Activated CD8-positive, alpha-beta memory T cell treated with anti-CD3 and anti-CD28 coated beads for 4 hours (primary cell): Measurements from ENCODE around the gene FAM9A.
A peak's percentile ranks its signal among the peaks of the same experiment; 100 is the strongest.
"Not testable (repeated sequence)": the region's sequence is repeated elsewhere in the genome, so short reads cannot be mapped to it uniquely, and the experiment has no call there.

Experiments used
- DNase-seq, 2 donors: peaks; one replicate each; pipeline ENCODE4 v3.0.0-alpha.2; 2020; ENCODE audit warnings: low read depth in 2 of 2

FAM9A gene

GRCh38 chrX:8803326-8803725 is 2.1 kb upstream of the FAM9A start:
- no peak for DNase-seq

DNA sequence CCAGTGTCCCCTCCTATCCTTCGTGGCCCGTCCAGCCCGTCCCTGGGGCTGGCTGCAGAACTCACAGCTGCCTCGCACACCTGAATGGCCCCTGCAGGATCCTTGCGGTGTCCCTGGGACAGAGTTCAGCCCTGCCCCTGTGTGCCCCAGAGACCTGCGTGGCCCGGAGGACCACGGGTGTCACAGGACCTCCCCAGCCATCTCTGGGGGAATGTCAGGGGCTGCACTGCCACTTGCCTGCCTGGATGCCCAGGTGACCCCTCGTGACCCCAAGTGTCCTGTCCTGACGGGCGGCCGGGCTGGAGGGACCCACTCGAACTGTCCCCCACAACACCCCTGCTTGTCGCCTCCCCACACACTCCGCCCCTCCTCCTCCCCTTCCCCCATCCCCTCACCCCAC is 832 bp downstream of the FAM9A start:
- not testable (repeated sequence) for DNase-seq

DNA sequence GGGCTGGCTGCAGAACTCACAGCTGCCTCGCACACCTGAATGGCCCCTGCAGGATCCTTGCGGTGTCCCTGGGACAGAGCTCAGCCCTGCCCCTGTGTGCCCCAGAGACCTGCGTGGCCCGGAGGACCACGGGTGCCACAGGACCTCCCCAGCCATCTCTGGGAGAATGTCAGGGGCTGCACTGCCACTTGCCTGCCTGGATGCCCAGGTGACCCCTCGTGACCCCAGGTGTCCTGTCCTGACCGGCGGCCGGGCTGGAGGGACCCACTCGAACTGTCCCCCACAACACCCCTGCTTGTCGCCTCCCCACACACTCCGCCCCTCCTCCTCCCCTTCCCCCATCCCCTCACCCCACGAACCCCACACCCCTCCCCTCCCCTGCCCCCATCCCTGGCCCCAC is 1.9 kb downstream of the FAM9A start:
- not testable (repeated sequence) for DNase-seq

- not testable (repeated sequence) for DNase-seq
These were observed 2.5 kb downstream of the FAM9A start for GRCh38 chrX:8798702-8799101.

GRCh38 chrX:8787119-8787518 is 14.1 kb downstream of the FAM9A start:
- not testable (repeated sequence) for DNase-seq

DNA sequence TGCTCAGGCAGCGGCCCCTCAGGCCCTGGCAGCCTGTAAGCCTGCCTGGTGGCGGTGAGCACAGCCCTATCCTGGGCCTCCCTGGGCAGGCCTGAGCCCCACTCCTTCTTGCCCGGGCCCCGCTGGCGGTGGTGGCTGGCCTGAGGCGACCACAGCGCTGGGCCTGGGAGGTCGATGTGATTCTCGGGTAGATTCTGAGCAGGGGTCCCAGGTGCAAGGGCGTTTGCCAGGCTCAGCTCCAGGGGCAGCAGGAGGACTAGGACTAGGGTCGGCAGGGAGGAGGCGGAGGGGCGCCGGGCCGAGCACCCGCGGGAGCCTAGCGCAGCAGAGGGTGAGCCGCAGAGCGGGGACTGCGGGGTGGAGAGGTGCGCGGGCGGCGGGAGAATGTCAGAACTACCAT is 17.0 kb downstream of the FAM9A start:
- DNase-seq: no peak

GRCh38 chrX:8783714-8784098 is 17.5 kb downstream of the FAM9A start:
- DNase-seq: no peak

GRCh38 chrX:8783097-8783713 is 18.0 kb downstream of the FAM9A start:
- no peak for DNase-seq

DNA sequence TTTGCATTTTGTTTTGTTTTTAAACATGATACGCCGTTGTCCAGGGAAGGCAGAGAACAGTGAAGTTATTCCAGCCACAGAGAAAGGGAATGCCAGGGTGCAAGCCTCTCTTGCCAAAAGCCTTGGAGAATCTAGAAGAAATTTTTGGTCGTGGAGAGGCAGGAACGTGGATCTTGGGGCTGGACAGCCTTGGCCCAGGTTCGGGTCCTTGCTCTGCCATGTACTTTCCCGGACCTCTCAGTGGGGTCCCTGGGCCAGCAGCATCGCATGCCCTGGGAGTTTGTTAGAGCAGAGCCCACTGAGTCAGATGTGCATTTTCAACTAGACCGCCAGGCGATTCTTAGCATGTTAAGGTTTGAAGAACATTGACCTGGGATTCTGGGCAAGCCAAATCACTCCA is 18.6 kb downstream of the FAM9A start:
- DNase-seq: no peak

DNA sequence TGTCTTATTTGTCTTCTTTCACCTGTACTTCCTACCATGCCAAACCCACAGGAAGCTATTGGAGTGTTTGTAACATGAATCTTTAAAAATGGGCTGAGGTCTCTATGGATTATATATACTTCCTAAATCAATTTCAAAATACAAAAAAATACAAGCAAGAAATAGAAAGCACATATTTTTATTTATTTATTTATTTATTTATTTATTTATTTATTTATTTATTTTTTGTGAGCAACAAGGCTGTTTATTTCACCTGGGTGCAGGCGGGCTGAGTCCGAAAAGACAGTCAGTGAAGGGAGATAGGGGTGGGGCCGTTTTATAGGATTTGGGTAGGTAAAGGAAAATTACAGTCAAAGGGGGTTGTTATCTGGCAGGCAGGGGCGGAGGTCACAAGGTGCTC is 19.3 kb downstream of the FAM9A start:
- DNase-seq: not testable (repeated sequence)

DNA sequence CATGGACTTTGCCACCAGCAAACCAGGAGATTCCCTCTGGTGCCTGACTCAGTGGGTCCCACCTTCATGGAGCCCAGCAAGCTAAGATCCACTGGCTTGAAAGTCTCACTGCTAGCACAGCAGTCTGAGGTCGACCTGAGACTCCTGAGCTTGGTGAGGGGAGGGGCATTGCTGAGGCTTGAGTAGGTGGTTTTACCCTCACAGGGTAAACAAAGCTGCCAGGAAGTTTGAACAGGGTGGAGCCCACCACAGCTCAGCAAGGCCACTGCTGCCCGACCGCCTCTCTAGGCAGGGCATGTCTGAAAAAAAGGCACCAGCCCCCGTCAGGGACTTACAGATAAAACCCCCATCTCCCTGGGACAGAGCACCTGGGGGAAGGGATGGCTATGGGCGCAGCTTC is 28.1 kb downstream of the FAM9A start:
- DNase-seq: no peak

DNA sequence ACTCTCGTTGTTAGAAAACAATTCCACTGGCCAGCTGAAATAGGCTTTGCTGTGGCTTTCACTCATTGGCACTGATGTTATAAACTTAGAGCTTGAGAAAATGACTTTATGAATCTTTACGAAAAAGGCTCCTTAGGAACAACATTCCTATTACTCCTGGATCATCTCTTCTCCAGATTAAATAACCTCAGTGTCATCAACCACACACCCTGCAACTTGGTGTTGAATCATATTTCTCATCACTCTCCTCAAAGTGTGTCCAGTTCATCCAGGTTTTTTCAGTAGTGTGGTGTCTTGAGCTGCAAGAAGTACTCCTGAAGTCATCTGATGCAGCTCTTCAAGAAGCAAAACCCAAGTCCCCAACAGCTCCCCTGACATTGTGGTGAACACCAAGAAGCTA is 41.2 kb downstream of the FAM9A start:
- no peak for DNase-seq

DNA sequence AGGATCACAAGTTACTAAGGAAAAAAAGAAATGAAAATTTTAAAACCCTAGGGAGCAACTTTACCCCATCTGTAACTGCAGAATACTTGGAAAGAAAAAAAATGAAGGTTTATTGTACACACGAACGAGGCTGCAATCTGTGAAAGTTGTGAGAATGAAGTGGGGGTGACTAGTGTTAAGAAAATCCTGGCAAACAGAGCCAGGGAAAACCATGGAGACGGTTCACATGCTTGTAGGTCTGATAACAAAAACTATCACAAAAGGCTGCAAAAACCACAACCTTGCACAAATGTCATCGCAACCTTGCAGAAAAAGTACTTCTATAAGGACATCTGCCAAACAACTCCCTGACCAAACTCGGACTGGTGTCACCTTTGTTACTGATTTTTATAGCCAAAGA is 42.5 kb downstream of the FAM9A start:
- DNase-seq: not testable (repeated sequence)

DNA sequence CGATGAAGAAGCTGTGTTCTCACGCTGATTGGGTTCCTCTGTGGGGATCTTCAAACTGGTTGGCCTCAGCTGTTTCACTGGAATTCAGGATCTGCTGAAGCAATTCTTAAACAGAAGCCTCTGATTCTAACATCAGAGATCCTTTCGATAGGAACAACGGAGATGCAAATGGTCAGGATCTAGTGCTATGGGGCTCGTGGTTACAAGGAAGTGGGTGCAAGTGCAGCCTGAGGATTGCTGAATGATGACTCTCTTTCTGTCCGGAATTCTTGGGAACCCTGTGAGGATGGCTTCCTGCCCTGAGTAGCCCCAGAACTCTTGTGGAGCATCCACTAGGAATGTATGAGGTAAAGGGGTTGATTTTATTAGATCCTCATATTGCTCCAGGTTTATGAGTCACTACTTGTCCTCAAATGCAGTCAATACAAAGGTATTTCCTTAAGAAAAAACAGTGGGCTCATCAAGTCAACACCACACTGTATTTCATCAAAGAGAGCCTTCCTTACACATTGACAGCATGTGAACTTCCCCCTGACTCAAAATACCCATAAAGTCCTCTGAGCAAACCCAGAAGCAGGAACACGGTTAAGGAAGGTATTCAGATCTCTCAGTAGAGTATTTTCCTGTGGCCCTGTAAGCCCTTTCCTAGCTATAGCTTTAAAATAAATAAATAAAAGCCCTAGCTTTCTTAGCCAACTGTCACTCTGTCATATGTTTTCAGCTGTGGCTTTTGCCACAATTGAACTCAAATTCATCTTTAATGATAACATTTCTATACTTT is 43.4 kb downstream of the FAM9A start:
- not testable (repeated sequence) for DNase-seq

GRCh38 chrX:8755813-8756212 is 45.4 kb downstream of the FAM9A start:
- no peak for DNase-seq

- no peak for DNase-seq
These were observed 46.1 kb downstream of the FAM9A start for GRCh38 chrX:8755116-8755515.

DNA sequence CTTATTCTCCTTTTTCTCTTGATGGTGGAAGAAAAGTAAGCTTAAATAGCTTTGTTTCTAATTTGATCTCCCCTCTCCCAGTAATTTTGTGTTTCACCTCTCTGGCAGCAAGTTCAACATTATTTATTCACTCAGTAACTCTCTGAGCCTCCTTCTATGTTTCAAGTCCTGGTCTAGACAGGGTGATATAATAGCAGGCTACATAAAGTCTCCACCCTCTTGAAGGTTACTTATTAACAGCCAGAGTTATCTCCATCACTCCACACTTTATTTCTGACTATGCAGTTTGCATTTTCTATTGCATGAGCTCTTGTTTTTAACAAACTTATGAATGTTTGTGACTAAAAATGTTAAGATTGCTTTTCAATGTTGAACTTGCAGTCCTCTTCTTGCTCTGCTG is 51.5 kb downstream of the FAM9A start:
- no peak for DNase-seq

DNA sequence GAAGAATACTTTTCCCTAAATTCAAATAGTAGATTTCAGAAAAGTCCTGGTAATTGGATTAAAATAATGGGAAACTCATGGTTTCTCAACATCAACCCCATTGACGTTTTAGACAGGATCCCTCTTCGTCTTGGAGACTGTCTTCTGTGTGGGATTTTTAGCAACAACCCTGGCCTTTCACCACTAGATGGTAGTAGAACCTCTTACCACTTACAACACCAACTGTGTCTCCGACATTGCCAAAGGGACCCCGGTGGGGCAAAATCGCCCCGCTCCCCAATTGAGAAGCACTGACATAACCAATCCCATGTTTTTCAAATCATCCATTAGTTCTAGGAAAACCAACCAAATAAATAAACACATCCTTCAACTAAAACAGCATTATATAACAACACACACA is 52.3 kb downstream of the FAM9A start:
- no peak for DNase-seq

- DNase-seq: peak; percentile 8 to 11
These were observed 58.0 kb downstream of the FAM9A start for GRCh38 chrX:8743126-8743732.

DNA sequence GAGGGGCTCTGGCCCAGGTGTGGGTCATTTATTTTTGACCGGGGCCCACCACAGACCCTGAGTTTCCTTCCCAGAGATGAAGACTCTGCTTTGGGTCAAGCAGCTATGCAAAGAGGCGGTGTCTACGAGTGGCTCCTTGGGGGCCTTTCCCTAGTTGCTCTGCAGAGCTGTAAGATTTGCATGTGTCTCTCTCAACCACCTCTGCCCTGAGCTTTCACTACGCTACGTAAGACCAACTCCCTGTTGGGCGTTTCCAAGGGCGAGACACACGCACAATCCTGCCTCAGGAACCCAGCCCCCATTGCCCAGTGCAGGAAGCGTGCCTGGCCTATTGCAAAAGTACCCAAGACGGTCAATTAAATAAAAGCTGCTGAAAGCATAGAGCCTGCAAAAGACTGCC is 59.2 kb downstream of the FAM9A start:
- DNase-seq: no peak
